DMS 273 (cell line): Measurements from ENCODE around the gene DYNC1I1.
"Not testable (repeated sequence)": the region's sequence is repeated elsewhere in the genome, so short reads cannot be mapped to it uniquely, and the experiment has no call there.

Experiments
- DNase-seq: peaks from one replicate; lab custom pipeline; 2025; ENCODE audit not compliant: unreplicated experiment; lab: John Stamatoyannopoulos, UW

The DYNC1I1 gene

GRCh38 chr7:95905167-95905566 lies 132.8 kb downstream of the DYNC1I1 start:
- DNase-seq, result peak; percentile 14

DNA sequence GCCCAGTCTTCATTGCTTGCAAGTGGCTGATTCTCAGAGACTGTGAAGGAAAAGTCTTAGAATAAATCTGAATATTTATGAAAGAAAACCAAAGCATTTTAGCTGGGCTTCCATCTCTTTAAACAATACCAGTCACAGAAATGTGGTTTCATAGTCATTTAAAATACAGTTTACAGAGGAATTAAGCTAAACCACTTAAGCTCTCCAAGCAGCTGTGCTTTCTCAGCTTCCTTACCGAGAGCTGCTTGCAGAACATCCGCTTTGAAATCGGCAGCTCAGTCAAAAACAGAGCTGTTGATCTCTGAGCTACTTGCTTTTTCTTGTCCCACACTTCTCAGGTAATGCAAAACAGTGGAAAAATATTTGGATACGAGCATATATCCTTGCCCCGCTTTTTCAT lies 134.5 kb downstream of the DYNC1I1 start:
- no peak for DNase-seq

GRCh38 chr7:95907337-95907736 lies 135.0 kb downstream of the DYNC1I1 start:
- DNase-seq, result no peak

DNA sequence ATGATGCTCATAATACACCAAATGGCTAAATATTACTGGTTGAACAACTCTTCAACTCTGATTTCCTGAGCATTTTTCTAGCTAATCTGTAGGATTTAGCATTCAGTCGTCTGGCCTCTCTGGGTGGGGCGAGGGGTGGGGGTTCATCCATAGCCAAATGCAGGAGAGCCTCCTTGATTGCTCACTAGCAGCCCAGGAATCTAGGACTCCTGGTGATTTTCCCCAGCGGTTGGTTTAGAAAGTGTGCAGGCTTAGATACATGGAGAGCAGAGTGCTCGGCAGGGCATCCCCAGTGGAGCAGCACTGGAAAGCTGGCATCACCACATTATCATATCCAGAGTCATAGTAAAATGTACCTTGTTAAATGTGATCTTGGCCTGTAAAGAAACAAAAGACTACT lies 136.1 kb downstream of the DYNC1I1 start:
- no peak for DNase-seq

GRCh38 chr7:95910341-95910740 lies 138.0 kb downstream of the DYNC1I1 start:
- peak; percentile 42 for DNase-seq

DNA sequence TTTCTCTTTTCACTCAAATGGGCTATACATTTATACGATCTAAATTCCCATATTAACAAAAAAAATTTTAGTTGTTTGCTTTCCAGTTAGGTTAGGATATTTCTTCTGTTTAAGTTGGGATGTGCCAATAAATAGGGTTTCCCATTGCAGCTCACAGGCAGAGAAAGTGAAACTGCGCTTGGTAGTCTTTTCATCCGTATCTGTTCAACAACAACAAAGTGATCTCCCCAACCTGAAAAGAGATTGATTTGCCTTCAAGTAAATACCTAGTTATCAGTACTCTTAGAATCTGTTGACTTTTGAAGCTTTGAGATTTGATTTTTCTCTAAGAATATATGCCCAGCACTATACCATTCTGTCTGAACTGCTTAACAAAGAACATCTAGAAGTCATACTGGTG lies 143.4 kb downstream of the DYNC1I1 start:
- DNase-seq, result no peak

- peak; percentile 94 for DNase-seq
Measured at GRCh38 chr7:95916573-95917297, 144.4 kb downstream of the DYNC1I1 start.

DNA sequence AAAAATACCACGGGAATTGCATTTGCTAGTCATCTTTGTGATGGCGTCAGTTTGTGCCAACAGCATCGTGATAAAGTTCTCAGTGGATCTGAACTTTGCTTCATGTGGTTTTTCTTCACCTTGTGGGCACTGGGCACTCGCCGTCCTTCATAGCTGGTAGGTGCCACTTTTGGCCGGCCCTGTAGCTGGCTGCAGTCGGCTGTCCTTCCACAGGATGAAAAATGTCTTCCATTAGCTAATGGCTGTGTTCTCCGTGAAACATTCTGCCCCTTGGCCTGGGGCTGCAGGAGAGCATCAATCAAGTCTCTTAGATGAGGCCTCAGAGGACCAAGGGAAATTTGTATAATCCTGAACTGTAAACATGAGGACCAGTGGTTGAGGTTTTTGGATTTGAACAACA lies 145.3 kb downstream of the DYNC1I1 start:
- DNase-seq, result no peak

DNA sequence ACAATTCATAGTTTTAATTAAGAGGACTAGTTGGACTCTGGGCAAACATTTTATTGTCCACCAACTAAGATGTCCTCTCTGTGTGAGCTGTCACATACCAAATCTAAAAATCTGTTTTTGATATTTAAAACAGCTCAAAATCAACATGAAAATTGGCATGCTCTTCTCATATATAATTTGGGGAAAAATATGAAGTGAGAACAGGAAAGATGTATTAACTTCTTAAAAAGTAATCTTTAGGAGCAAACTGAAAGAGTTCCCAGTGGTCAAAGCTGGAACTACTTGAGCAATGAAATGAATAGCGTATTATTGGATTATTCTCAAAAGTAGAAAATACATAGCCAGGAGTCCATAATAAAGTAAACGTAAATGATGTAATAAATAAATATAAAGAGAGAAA lies 147.2 kb downstream of the DYNC1I1 start:
- DNase-seq, result peak; percentile 21

- no peak for DNase-seq
Measured at GRCh38 chr7:95921543-95921942, 149.2 kb downstream of the DYNC1I1 start.

DNA sequence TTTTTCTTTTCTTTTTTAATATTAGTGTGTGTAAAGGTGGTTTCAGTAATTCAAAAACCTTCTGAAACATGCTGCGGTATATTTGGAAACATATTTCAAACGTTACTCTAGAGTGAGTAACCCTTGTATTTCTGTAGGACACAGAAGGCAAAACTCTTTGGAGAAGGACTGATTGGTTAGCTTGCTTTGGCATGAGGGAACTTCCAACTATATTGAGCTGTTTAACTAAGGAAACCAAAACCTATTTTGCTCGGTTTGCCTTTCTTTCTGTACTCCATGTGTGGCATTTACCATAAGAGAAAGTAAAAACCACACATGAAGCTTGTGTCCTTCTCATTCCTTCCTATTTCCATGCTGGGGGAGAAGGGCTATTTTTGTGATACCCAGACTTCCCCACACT lies 149.8 kb downstream of the DYNC1I1 start:
- peak; percentile 30 for DNase-seq

DNA sequence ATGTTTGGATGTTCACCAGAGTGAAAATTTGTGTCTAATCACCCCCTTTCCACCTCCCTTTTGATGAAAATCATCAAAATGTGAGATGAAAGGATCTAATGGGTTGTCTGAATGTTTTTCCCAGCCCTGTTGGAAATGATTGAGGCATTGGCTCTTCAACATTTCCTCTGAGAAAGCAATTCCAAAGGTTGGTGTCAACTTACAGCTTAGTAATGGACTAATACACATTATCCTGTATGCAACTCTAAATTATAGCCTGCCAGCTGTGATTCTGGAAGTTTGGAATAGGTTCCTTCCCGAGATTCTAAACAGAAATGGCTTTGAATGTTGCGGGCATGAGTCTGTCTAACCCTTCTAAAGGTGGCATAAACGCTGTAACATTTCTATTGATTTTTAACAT lies 152.9 kb downstream of the DYNC1I1 start:
- DNase-seq, result peak; percentile 75

- DNase-seq, result no peak
Measured at GRCh38 chr7:95925971-95926370, 153.6 kb downstream of the DYNC1I1 start.

DNA sequence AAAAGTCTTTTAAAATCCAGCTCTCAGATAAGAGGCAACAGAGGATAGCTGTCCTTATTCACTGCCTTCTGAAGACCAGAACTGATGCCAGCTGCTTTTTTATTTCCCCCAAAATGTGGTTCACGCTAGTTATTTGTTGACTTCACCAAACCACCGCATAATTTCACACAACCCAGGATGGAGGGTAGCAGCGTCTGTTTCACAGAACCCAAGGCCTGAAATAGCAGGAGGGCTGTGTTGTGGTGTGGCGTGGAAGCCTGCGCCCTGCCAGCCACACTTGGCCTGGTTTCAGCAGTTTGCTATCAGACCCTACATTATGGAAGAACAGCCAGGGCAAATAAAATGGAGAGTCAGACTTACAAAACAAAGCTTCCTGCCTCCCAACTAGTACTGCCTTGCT lies 155.4 kb downstream of the DYNC1I1 start:
- peak; percentile 50 for DNase-seq

- DNase-seq, result peak; percentile 79
Measured at GRCh38 chr7:95929710-95930280, 157.4 kb downstream of the DYNC1I1 start.

DNA sequence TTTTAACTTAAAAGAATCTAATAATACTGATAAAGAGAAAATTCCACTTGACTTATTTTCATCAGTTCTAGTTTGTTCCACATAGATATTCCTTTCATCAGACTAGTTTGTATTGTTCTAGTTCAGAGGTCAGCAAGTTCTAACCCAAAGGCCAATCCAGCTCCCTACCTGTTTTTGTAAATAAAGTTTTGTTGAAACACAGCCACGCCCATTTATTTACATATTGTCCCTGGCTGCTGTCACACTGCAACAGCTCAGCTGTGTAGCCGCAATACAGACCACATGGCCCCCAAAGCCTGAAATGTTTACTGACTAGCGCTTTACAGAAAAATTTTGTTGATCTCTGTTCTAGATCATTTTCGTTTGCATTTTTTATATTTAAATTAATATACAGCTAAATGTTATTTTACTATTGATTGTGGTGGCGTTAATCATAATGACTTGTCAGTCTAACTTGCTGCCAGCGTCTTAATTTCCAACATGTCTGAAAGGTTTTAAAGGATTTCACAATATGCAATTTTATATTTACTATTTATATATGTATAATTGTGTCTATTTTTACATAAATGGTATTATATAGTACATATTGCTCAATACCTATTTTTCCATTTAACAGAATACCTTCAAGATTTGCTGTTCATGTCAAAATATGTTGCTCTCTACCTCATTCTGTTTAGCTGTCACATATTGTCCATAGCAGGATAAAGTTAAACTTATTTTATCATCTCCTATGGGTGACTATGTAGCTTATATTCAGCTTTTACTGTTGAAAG lies 159.3 kb downstream of the DYNC1I1 start:
- no peak for DNase-seq

DNA sequence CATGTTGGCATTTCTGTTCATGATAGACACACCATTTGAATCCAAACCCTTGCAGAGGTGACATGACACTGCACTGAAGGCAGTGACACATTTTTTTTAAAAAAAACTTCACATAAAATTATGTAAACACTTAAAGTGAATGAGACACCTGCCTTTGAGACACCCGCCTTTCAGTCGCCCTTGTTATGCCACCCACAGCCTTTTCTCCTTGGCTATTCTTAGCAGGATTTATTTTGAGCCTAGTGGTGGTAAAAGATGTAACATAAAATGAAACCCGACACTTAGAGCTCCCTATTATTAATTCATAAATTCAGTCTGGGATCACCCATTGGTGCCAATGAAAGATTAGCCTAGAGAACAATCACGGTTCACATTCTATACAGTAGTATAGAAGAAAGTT lies 161.3 kb downstream of the DYNC1I1 start:
- peak; percentile 37 for DNase-seq

DNA sequence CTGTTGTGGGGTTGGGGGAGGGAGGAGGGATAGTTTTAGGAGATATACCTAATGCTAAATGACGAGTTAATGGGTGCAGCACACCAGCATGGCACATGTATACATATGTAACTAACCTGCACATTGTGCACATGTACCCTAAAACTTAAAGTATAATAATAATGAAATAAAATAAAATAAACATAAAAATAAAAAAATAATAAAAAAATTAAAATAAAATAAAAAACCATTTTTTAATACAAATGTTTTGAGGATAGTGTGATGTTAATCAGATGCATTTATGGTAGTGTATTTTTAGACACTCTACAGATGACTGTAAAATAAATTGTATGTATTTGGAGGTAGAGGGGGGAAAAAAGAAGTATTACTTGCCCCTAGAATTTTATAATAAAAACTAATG lies 172.5 kb downstream of the DYNC1I1 start:
- DNase-seq, result not testable (repeated sequence)

- no peak for DNase-seq
Measured at GRCh38 chr7:95950698-95951097, 178.3 kb downstream of the DYNC1I1 start.

- peak; percentile 14 for DNase-seq
Measured at GRCh38 chr7:95951531-95951930, 179.2 kb downstream of the DYNC1I1 start.

- no peak for DNase-seq
Measured at GRCh38 chr7:95951997-95952795, 179.8 kb downstream of the DYNC1I1 start.
